Esophagus muscularis mucosa (tissue), 3 donors: ENCODE measurements around the gene SSBP2.

Source experiments
- POLR2A ChIP-seq: fragments of 450-650 bp; IDR thresholded peaks from one replicate; pipeline ENCODE4 v1.6.1; 2017; ENCODE audit warnings: antibody characterized with exemption, moderate library complexity, mild to moderate bottlenecking, low read depth
- POLR2AphosphoS5 ChIP-seq, 2 donors: sonication (generic); formaldehyde crosslinking; IDR thresholded peaks; one replicate each; pipeline ENCODE4 v1.6.1; 2017; ENCODE audit warnings: antibody characterized with exemption in 2 of 2
- TF ChIP-seq, protein P1 (sequence below), 3 experiments: fragments of 200-600 bp in 2 of 3; fragments of 450-650 bp in 1 of 3; sonication (generic) in 2 of 3; IDR thresholded peaks; one replicate each; pipeline ENCODE4 v1.5.1; 2017 to 2019; ENCODE audit warnings: antibody characterized with exemption in 3 of 3, mild to moderate bottlenecking in 2 of 3, moderate library complexity in 1 of 3

DNA sequence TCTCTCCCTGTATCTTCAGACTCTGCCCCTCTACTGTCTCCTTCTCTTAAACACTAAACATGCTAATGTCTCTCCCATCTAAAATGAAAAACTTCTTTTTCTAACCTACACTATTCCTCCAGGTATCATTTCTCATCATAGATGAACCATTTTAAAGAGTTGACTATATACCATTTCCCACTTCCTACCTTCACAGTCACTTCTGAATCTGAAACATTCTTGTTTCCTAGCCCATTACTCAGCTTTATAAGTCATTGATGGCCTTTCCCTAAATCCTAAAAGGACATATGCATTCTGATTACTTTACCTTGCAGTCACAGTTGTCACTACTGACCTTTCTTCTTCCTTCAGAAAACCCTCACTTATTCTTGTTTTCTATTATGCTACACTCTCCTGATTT is 118.2 kb downstream of the SSBP2 start:
- TF ChIP-seq POLR2A (no peak), POLR2AphosphoS5 (IDR thresholded peaks at IDR 0.05) (no peak)
- TF ChIP-seq, protein P1, sequence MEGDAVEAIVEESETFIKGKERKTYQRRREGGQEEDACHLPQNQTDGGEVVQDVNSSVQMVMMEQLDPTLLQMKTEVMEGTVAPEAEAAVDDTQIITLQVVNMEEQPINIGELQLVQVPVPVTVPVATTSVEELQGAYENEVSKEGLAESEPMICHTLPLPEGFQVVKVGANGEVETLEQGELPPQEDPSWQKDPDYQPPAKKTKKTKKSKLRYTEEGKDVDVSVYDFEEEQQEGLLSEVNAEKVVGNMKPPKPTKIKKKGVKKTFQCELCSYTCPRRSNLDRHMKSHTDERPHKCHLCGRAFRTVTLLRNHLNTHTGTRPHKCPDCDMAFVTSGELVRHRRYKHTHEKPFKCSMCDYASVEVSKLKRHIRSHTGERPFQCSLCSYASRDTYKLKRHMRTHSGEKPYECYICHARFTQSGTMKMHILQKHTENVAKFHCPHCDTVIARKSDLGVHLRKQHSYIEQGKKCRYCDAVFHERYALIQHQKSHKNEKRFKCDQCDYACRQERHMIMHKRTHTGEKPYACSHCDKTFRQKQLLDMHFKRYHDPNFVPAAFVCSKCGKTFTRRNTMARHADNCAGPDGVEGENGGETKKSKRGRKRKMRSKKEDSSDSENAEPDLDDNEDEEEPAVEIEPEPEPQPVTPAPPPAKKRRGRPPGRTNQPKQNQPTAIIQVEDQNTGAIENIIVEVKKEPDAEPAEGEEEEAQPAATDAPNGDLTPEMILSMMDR (IDR thresholded peaks at IDR 0.05): no peak
